HG02840 (cell line): ENCODE data around the gene SRRT.

Source experiments
- ATAC-seq: cut with Tn5 transposase; IDR thresholded peaks from one replicate; pipeline ENCODE4 v1.9.1; 2021; ENCODE audit warnings: mild to moderate bottlenecking, moderate library complexity, moderate number of reproducible peaks; ENCODE audit not compliant: unreplicated experiment, low FRiP score

The SRRT gene, protein sequence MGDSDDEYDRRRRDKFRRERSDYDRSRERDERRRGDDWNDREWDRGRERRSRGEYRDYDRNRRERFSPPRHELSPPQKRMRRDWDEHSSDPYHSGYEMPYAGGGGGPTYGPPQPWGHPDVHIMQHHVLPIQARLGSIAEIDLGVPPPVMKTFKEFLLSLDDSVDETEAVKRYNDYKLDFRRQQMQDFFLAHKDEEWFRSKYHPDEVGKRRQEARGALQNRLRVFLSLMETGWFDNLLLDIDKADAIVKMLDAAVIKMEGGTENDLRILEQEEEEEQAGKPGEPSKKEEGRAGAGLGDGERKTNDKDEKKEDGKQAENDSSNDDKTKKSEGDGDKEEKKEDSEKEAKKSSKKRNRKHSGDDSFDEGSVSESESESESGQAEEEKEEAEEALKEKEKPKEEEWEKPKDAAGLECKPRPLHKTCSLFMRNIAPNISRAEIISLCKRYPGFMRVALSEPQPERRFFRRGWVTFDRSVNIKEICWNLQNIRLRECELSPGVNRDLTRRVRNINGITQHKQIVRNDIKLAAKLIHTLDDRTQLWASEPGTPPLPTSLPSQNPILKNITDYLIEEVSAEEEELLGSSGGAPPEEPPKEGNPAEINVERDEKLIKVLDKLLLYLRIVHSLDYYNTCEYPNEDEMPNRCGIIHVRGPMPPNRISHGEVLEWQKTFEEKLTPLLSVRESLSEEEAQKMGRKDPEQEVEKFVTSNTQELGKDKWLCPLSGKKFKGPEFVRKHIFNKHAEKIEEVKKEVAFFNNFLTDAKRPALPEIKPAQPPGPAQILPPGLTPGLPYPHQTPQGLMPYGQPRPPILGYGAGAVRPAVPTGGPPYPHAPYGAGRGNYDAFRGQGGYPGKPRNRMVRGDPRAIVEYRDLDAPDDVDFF

GRCh38 chr7:100874577-100875355 is at the start of gene SRRT:
SRRT (plus strand) TSS chr7:100875103; CDS start chr7:100875591, 488 bp downstream.
- ATAC-seq = peak; percentile 89

DNA sequence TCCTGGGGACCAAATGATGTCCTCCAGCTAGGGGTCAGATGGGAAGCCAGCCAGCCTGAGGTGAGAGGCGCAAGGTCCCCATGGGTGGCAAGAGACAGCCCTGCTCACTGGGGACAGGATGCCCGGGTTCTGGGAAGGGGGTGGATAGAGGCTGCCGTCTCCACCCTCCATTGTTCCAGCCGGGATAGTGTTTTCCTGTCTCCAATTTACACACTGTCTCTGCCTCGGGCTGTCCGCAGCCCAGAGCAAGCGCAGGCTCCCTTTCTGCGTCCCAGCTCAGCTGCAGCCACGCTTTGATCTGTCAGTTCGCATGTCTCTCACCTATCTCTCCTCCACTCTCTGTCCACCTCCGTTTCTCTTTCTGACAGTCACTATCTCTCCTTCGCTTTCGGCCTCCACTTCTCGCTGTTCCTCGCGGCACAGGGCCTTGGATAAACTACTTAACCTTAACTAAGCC is 49.7 kb upstream of the SRRT start:
- ATAC-seq = no peak

GRCh38 chr7:100825751-100826513 is 49.0 kb upstream of the SRRT start:
- no peak for ATAC-seq

GRCh38 chr7:100826514-100827329 is 48.2 kb upstream of the SRRT start:
- no peak for ATAC-seq

DNA sequence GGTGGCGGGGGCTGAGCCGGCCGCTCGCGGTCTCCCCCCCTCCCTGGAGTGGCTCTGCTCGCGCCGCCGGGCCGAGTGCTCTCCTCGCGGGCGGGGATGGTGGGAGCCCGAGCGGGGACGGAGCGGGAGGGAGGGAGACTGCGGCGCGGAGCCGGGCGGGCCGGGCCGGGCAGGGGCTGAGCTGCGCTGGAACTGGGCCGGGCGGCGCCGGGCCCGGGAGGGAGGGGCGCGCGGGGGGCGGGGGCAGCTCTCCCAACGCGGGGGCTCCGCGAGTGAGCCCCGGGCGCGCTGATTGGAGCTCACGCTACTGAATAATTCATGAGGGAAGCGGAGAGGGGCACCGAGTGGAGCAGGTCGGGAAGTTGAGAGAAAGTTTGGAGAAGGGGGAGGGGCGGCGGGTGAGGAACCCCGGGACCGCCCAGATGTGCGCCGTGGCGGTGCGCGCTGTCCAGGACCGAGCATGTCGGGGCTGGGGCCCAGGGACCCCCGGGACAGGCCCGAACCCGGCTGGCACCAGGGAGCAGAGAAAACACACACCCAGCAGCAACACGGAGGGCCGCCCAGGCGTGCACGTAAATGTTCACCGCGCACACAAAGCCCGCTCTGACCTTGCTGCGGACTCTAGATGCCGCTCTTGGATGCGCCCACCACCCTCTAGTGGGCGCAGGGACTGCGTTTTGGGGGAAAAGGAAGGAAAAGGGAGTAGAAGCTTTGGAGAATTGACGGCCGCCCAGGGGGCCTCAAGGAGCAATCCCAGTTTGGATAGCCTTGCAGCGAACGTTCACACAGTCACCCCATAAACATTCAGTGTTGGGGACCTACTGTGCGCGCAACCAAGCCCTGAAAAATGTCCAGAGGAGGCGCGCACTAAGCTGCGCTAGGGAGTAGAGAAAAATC is 47.3 kb upstream of the SRRT start, which contains the start of gene EPHB4:
EPHB4 (minus strand) TSS at position 194 of the 897 bp plus-strand sequence. CDS start 493 bp downstream, outside the sequence.
- ATAC-seq = no peak

- ATAC-seq = no peak
These were observed 45.7 kb upstream of the SRRT start for GRCh38 chr7:100829150-100829716.

- ATAC-seq = no peak
These were observed 44.5 kb upstream of the SRRT start for GRCh38 chr7:100830396-100830795.

DNA sequence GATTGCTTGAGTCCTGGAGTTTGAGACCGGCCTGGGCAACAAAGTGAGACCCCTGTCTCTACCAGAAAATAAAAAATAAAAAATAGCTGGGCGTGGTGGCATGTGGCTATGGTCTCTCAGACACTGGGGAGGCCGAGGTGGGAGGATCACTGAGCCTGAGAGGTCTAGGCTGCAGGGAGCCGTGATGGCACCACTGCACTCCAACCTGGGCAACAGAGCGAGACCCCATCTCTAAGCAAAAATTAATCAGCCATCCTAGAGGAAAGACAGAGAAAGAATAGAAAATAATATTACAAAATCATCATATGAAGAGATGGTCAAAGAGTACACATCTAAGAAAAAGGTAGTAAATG is 42.6 kb upstream of the SRRT start:
- ATAC-seq = no peak

DNA sequence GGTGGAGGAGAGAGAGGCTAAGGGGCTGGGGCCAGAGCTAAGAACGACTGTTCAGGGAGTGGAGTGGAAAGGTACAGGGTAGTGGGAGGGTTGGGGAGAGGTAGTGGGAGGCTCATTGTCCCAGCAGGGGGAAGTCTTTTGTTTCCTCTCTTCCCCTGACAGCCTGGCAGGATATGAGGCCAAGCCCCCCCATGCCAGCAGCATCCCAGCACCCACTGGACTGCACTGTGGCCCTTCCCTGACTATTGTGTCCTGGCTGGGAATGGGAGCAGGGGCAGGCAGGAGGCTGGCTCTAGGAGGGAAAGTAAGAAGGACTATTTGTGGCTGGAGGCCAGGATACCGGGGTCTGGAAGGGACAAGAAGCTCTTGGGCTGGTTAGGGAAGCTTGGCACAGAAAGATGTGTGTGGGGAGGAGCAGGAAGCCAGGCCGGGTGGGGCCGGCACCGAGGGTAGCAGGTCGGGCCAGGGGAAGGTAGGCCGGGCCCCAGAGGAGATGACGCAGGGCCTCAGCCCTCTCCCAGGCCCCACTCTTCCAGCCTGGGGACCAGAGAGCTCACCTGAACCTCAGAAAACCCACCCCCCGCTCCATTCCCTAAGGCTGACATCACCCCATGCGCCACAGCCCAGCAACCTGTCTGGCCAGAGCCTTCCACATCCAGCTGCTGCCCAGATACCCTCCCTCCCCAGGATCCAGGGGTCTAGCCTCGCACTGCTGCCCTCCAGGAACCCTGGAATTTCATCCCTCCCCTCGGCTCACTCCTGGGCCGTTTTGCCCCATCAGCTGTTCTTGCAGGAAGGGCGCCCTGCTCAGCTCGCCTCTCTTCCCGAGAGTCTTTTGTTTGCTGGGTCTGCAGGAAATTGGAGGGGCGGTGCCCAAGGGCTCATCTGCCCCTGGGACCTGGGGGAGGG is 38.7 kb upstream of the SRRT start:
- no peak for ATAC-seq

DNA sequence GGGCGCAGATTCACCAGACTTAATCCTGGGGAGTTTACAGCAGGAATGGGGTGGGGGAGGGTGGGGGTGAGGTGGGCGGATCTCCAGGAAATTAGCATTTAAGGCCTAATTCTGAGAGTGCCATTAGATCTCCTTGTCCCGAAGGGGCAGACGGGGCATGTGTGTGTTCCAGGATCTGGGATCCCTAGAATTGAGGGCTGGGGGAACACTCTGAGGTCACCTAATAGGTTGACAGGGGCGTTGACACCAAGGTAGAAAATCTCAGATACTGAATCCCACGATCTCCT is 38.1 kb upstream of the SRRT start:
- no peak for ATAC-seq

- no peak for ATAC-seq
These were observed 37.6 kb upstream of the SRRT start for GRCh38 chr7:100837099-100837836.

DNA sequence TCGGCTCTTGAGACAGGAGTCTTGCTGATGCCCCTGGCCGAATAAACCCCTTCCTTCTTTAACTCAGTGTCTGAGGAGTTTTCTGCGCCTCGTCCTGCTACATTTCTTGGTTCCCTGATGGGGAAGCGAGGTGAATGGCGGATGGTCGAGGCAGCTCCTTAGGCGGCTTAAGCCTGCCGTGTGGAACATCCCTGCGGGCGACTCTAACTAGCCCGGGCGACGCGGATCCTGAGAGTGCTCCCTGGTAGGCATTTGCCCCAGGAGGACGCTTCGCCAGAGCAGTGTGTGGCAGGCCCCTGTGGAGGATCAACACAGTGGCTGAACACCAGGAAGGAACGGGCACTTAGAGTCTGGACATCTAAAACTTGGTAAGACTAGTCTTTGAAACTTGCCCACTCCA is 35.5 kb upstream of the SRRT start:
- ATAC-seq = no peak

- ATAC-seq = no peak
These were observed 34.3 kb upstream of the SRRT start for GRCh38 chr7:100840470-100841100.

- no peak for ATAC-seq
These were observed 27.5 kb upstream of the SRRT start for GRCh38 chr7:100847360-100847759.

DNA sequence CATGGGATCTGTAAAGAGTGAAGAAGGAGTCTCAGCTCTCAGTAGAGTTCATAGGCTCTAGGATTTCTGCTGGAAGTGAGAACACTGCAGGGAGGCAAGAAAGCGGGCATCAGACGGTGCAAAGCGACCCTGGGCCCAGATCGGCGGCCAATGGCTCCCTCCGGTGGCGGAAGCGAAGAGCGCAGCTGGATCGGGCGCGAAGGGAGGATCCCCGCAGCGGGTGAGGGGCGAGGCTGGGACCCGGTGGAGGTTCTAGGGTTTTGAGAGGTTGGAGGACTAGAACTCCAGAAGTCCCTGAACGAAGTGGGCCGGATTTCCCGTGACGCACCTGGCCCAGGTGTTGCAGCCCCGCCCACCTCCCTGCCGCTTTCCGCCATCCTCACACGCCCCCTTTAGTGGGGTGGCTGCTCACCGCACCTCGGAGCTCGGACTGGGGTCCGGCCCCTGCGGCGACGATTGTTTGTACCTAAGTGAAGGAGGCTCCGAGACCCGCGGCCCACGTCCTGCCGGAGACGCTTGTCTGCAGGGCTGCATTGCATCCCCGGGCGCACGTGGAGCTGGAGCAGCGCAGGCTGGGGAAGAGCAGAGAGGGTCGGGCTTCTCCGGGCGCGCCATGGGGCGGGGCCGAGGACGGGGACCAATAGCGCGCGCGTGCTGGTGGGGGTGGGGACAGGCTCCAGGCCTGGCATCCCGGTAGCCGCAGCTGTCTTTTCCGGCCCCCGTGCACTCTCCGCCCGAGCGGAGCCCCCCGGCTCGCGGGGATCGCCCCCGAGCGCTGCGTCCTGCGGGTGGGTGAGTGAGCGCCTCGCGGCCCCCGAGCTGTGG is 22.6 kb upstream of the SRRT start, which contains the start of gene SLC12A9:
SLC12A9 (plus strand) TSS at position 666 of the 825 bp plus-strand sequence. CDS start 1,485 bp downstream, outside the sequence.
- ATAC-seq = peak; percentile 80
